GM19025 (cell line): ENCODE measurements around the gene CLDN15.
"Not testable (repeated sequence)": the region's sequence is repeated elsewhere in the genome, so short reads cannot be mapped to it uniquely, and the experiment has no call there.

ENCODE experiments used
- ATAC-seq: cut with Tn5 transposase; IDR thresholded peaks from one replicate; pipeline ENCODE4 v1.9.1; 2021; ENCODE audit warnings: mild to moderate bottlenecking, low read depth, moderate library complexity; ENCODE audit not compliant: unreplicated experiment

The CLDN15 gene

GRCh38 chr7:101200862-101201599, 36.6 kb downstream of the CLDN15 start, which contains the start of gene MOGAT3:
TSS of gene MOGAT3 (minus strand) at chr7:101201036. CDS start at chr7:101200854, 182 bp downstream.
- no peak for ATAC-seq

GRCh38 chr7:101200504-101200861, 37.1 kb downstream of the CLDN15 start:
- ATAC-seq, result no peak

- ATAC-seq, result not testable (repeated sequence)
Measured at GRCh38 chr7:101199522-101199921, 38.1 kb downstream of the CLDN15 start.

GRCh38 chr7:101198476-101198875, 39.1 kb downstream of the CLDN15 start:
- ATAC-seq, result no peak

- ATAC-seq, result no peak
Measured at GRCh38 chr7:101197991-101198390, 39.6 kb downstream of the CLDN15 start.

GRCh38 chr7:101195884-101196283, 41.7 kb downstream of the CLDN15 start:
- no peak for ATAC-seq

- ATAC-seq, result no peak
Measured at GRCh38 chr7:101189109-101189508, 48.5 kb downstream of the CLDN15 start.

- ATAC-seq, result no peak
Measured at GRCh38 chr7:101186844-101187428, 50.7 kb downstream of the CLDN15 start.

GRCh38 chr7:101186194-101186593, 51.4 kb downstream of the CLDN15 start:
- ATAC-seq, result no peak

GRCh38 chr7:101185258-101185839, 52.3 kb downstream of the CLDN15 start:
- ATAC-seq, result no peak
